GM18873 (cell line): ENCODE measurements around the gene ABHD1.

ENCODE experiments used
- ATAC-seq: cut with Tn5 transposase; IDR thresholded peaks from one replicate; pipeline ENCODE4 v1.9.1; 2021; ENCODE audit warnings: mild to moderate bottlenecking, moderate library complexity, moderate number of reproducible peaks; ENCODE audit not compliant: unreplicated experiment, low FRiP score

ABHD1 gene

GRCh38 chr2:27086724-27087593, 36.7 kb upstream of the ABHD1 start, which contains the start of gene KHK:
Gene KHK, plus strand, starts transcription at chr2:27086772. Its CDS starts 488 bp downstream, at chr2:27087260.
- ATAC-seq, result no peak

- ATAC-seq, result no peak
These were observed 35.7 kb upstream of the ABHD1 start for GRCh38 chr2:27087823-27088410.

GRCh38 chr2:27088634-27089033, 35.0 kb upstream of the ABHD1 start:
- no peak for ATAC-seq

GRCh38 chr2:27089111-27089954, 34.3 kb upstream of the ABHD1 start:
- ATAC-seq, result no peak

GRCh38 chr2:27091746-27092695, 31.6 kb upstream of the ABHD1 start:
- ATAC-seq, result no peak

- ATAC-seq, result no peak
These were observed 30.8 kb upstream of the ABHD1 start for GRCh38 chr2:27092696-27093429.

- ATAC-seq, result no peak
These were observed 29.9 kb upstream of the ABHD1 start for GRCh38 chr2:27093430-27094352.

- ATAC-seq, result no peak
These were observed 29.1 kb upstream of the ABHD1 start for GRCh38 chr2:27094353-27094984.

GRCh38 chr2:27095427-27095744, 28.2 kb upstream of the ABHD1 start:
- no peak for ATAC-seq

GRCh38 chr2:27095745-27096651, 27.6 kb upstream of the ABHD1 start:
- no peak for ATAC-seq

- ATAC-seq, result no peak
These were observed 26.8 kb upstream of the ABHD1 start for GRCh38 chr2:27096748-27097297.

GRCh38 chr2:27097341-27097740, 26.3 kb upstream of the ABHD1 start:
- ATAC-seq, result no peak

- ATAC-seq, result no peak
These were observed 24.2 kb upstream of the ABHD1 start for GRCh38 chr2:27099334-27099955.

GRCh38 chr2:27100036-27100435, 23.6 kb upstream of the ABHD1 start:
- ATAC-seq, result no peak

GRCh38 chr2:27102329-27102728, 21.3 kb upstream of the ABHD1 start:
- no peak for ATAC-seq

GRCh38 chr2:27105981-27106380, 17.6 kb upstream of the ABHD1 start:
- ATAC-seq, result no peak
